Upper lobe of left lung (tissue), 4 donors: Measurements from ENCODE around the gene LRRC2.

Experiments
- EP300 ChIP-seq, 4 donors: sonication (generic); formaldehyde crosslinking; IDR thresholded peaks; one replicate each; pipeline ENCODE4 v1.5.1; 2017; ENCODE audit warnings: antibody characterized with exemption in 4 of 4, control low read depth in 2 of 4
- POLR2A ChIP-seq, 4 donors: fragments of 450-650 bp; IDR thresholded peaks; one replicate each; pipeline ENCODE4 v1.5.1; 2016 to 2017; ENCODE audit warnings: antibody characterized with exemption in 4 of 4, mild to moderate bottlenecking in 2 of 4
- POLR2AphosphoS5 ChIP-seq, 2 donors: sonication (generic); formaldehyde crosslinking; IDR thresholded peaks; one replicate each; pipeline ENCODE4 v1.5.1; 2017; ENCODE audit warnings: antibody characterized with exemption in 2 of 2
- TF ChIP-seq, protein P1 (sequence below), 6 experiments: fragments of 450-650 bp in 4 of 6; fragments of 200-600 bp in 2 of 6; sonication (generic) in 2 of 6; IDR thresholded peaks; one replicate each; pipeline ENCODE4 v1.5.1; 2016 to 2019; ENCODE audit warnings: antibody characterized with exemption in 6 of 6

DNA sequence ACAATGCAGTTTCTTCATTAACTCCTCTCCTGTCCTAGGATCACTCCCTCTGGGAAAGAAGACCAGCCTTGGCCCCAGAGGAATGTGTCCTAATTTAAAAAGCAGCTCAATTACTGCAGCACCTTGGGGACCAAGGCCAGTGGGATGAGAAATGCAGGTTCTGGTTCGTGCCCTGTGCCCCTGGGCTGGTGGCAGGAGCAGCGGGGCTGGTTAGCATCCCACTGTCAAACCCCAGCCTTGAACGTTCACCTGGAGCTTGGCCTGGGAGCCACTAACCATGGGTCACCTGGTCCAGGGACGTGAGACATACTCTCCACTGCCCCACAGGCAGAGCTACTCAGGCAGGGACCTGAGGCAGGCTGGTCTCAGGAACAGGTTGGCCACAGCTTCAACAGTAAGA lies 76.7 kb downstream of the LRRC2 start:
- no peak for TF ChIP-seq POLR2AphosphoS5 (IDR thresholded peaks at IDR 0.05)
- TF ChIP-seq, protein P1, sequence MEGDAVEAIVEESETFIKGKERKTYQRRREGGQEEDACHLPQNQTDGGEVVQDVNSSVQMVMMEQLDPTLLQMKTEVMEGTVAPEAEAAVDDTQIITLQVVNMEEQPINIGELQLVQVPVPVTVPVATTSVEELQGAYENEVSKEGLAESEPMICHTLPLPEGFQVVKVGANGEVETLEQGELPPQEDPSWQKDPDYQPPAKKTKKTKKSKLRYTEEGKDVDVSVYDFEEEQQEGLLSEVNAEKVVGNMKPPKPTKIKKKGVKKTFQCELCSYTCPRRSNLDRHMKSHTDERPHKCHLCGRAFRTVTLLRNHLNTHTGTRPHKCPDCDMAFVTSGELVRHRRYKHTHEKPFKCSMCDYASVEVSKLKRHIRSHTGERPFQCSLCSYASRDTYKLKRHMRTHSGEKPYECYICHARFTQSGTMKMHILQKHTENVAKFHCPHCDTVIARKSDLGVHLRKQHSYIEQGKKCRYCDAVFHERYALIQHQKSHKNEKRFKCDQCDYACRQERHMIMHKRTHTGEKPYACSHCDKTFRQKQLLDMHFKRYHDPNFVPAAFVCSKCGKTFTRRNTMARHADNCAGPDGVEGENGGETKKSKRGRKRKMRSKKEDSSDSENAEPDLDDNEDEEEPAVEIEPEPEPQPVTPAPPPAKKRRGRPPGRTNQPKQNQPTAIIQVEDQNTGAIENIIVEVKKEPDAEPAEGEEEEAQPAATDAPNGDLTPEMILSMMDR (IDR thresholded peaks at IDR 0.05), result no peak
- TF ChIP-seq POLR2A (IDR thresholded peaks at IDR 0.05), result no peak
- TF ChIP-seq EP300 (IDR thresholded peaks at IDR 0.05), result no peak
